ENCODE measurements around the gene COA7.

The COA7 gene

GRCh38 chr1:52669696-52670095, 28.5 kb downstream of the COA7 start:
- peak; percentile 56 for DNase-seq (ENCODE audit: low read depth in 2 of 2)

- DNase-seq (ENCODE audit: low read depth in 2 of 2) = no peak
Measured at GRCh38 chr1:52668711-52669110, 29.4 kb downstream of the COA7 start.

DNA sequence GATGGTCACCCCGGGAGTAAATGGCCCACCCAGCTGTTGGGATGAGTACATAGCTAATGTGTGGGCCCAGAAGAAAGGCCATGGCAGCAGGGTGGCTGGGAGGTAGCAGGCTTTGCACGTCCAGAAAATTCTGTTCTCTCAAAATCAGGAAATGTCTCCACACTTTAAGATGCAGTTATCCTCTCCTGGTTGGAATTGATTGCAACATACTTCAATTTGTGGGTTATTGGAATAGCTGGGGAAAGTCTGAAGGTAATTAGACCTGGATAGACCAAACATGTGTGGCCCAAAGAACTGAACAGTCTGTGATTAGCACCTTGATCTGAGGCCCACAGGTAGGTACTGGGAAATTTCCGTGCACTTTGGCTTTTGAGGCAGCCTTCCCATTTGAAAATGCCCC, 30.2 kb downstream of the COA7 start:
- no peak for DNase-seq (ENCODE audit: low read depth in 2 of 2)

DNA sequence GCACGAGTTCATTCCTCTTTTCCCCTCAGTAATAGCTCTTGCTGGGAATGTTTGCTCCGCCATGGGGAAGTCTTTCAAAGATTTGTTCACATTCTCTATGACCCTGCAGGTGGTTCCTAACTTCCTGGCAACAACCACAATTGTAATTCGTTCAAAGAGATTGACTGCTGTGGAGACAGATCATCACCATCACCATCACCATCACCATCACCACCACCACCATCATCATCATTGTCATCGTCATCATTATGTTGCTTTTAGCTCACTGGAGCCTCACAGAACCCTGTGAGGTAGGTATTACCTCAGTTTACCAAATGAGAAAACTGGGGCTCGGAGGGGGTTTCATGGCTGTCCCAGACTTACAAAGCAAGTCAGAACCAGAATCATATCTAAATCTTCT, 30.9 kb downstream of the COA7 start:
- no peak for DNase-seq (ENCODE audit: low read depth in 2 of 2)

- no peak for DNase-seq (ENCODE audit: low read depth in 2 of 2)
Measured at GRCh38 chr1:52665006-52665941, 32.9 kb downstream of the COA7 start.

GRCh38 chr1:52663716-52664115, 34.4 kb downstream of the COA7 start:
- DNase-seq (ENCODE audit: low read depth in 2 of 2) = no peak

DNA sequence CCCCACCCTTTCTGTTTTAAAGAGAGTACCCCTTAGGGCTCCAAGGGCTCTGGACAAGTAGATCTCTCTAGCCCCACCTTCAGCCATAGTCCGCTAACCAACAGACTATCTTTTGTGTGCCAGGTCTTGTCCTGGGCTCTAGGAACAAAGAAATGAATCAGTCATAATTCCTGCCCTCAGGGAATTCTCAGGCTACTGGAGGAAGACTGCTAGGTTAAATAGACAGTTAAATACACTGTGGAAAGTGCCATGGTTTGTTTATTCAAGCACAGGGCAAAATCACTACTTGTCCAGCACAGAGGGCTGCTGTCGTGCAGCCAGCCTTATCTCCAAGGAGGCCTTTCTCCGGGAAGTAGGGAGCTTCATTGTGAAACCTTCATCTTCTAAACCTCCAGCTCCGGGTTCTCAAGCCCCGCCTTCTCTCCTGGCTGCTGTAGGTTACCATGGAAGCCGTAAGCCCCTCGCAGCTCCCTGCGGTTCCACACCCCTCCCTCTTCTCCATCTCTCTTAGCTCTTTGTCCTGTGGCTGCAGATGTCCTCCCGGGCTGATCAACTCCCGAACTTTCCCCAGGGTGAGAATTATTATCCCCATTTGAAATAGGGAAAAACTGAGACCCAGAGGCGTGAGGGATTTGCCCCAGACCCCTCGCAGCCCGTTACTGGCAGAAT, 35.4 kb downstream of the COA7 start:
- no peak for DNase-seq (ENCODE audit: low read depth in 2 of 2)

DNA sequence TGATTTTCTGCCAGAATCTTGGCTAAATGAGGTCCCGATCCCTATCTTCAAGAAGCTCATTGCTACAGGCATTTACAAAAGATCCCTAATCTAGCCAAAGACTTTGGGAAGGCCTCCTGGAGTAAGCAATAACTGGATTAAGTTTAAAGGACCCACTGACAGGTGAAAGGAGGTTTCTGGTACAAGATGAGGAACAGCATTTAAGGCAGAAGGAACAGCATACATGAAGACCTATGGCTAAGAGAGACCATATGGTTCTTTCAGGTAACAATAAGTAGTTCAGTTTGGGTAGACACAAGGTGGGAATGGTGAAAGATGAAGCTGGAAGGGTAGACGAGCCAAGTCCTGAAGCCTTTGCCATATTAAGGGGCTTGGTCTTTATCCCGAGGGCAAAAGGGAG, 37.3 kb downstream of the COA7 start:
- no peak for DNase-seq (ENCODE audit: low read depth in 2 of 2)

- no peak for DNase-seq (ENCODE audit: low read depth in 2 of 2)
Measured at GRCh38 chr1:52659851-52660596, 38.1 kb downstream of the COA7 start.

DNA sequence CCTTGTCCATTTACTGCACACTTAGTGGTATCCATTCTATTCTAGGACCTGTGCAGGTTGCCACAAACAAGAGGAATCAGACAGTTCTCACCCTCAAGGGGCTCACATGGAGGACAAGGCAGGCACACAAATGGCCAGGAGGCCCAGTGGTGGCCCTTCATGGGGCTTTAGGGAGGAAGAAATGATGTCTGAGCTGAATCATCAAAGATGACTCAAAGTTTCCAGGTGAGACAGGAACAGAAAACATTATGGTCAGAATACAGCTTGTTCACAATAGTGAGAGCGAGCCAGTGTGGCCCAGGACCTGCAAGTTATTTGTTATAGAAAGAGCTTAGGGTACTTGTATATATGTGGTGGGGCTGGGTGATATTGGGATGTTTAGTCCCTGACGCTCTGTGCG, 38.8 kb downstream of the COA7 start:
- no peak for DNase-seq (ENCODE audit: low read depth in 2 of 2)

GRCh38 chr1:52658795-52659194, 39.4 kb downstream of the COA7 start:
- no peak for DNase-seq (ENCODE audit: low read depth in 2 of 2)

DNA sequence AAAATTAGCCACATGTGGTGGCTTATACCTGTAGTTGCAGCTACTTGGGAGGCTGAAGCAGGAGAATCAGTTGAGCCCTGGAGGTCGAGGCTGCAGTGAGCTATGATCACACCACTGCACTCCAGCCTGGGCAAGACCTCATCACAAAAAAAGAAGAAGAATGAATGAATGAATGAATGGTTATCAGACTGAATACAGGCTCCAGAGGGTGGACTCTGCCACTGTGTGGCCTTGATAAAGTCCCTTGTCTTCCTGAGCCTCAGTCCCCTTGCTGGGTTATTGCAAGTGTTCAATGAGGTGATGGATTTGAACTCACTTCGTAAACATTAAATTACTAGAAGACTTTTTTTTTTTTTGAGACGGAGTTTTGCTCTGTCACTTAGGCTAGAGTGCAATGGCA, 40.4 kb downstream of the COA7 start:
- DNase-seq (ENCODE audit: low read depth in 2 of 2) = no peak

- no peak for DNase-seq (ENCODE audit: low read depth in 2 of 2)
Measured at GRCh38 chr1:52654063-52654462, 44.1 kb downstream of the COA7 start.

DNA sequence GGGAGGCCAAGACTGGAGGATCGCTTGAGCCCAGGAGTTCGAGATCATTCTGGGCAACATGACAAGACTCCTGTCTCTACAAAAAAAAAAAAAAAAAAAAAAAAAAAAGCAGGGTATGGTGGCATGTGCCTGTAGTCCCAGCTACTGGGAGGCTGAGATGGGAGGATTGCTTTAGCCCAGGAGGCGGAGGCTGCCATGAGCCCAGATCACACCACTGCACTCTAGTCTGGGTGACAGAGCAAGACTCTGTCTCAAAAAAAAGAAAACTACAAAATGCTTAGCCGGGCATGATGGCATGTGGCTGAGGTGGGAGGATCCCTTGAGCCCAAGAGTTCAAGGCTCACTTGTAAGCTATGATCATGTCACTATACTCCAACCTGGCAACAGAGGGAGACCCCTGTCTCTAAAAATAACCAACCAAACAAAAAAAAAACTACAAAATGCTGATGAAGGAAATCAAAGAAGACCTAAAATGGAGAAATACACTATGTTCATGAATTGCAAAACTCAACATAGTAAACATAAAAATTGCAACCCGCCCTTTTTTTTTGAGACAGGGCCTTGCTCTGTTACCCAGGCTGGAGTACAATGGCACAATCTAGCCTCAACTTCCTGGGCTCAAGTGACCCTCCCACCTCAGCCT, 44.8 kb downstream of the COA7 start:
- DNase-seq (ENCODE audit: low read depth in 2 of 2) = no peak

DNA sequence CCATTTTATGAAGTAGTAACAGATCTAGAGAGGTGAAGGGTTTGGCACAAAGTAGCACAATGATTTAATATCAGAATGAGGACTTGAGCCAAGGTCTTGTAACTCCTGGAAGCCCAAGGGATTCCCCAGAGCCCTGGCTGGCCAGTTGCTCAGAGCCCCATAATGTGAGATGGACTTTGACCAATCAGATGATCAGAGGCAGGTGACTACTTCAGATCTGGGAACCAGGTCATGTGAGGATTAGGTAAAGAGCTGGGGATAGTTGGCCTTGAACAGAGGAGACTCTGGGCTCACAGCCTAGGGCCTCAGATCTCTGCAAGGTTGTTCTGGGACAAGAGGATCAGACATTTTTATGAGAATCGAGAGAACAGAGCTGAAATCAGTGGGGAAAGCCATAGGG, 46.2 kb downstream of the COA7 start:
- DNase-seq (ENCODE audit: low read depth in 2 of 2) = no peak

- no peak for DNase-seq (ENCODE audit: low read depth in 2 of 2)
Measured at GRCh38 chr1:52645261-52645660, 52.9 kb downstream of the COA7 start.

DNA sequence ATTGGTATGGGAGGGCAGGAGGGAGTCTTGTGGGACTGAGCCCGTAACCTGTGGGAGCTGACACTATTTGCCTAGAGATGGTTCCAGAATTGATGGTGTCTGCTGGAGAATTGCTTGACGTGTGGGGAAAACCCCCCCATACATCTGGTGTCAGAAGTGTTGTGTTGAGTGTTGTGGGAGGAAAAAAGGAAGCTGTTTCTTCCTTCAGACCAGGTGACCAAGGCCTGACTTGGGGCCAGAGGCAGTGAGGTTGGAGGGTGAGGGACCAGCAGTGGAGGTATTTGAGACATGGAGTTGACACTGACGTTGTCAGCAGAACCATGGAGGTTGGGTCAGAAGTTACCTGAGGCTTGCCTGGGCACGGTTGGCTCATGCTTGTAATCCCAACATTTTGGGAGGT, 56.8 kb downstream of the COA7 start:
- DNase-seq (ENCODE audit: low read depth in 2 of 2) = no peak

DNA sequence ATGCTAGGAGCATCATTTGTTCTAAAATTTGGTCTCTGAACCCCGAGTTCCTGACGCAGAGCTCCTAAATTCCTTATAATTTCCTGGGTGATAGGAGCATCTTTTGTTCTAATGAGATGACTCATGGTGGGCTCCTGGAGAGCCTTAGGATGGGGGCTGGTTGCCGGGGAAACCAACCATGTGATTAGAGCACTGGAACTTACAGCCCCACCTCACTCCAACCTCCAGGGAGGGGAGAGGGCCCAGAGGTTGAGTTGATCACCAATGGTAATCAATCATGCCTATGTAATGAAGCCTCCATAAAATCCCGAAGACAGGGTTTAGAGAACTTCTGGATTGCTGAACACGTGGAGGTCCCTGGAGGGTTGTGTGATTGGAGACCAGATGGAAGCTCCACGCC, 57.5 kb downstream of the COA7 start:
- DNase-seq (ENCODE audit: low read depth in 2 of 2) = no peak

DNA sequence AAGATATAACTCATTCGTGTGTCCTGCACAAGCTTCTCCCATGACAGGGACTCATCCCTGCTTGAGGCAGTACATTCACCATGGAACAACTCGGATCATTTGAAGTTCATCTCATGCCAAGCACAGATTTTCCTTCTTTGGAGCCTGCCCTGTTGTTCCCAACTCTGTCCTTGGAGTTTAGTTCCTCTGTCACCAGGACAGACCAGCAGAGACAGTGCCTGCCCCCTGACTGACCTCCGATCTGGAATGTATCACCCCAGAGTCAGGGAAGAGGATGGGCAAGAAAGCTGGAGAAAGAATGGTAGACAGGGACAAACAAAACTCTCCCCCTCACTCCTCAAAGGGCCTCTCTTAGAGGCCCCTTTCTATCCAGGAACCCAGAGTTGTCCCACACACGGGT, 60.2 kb downstream of the COA7 start:
- DNase-seq (ENCODE audit: low read depth in 2 of 2) = no peak

DNA sequence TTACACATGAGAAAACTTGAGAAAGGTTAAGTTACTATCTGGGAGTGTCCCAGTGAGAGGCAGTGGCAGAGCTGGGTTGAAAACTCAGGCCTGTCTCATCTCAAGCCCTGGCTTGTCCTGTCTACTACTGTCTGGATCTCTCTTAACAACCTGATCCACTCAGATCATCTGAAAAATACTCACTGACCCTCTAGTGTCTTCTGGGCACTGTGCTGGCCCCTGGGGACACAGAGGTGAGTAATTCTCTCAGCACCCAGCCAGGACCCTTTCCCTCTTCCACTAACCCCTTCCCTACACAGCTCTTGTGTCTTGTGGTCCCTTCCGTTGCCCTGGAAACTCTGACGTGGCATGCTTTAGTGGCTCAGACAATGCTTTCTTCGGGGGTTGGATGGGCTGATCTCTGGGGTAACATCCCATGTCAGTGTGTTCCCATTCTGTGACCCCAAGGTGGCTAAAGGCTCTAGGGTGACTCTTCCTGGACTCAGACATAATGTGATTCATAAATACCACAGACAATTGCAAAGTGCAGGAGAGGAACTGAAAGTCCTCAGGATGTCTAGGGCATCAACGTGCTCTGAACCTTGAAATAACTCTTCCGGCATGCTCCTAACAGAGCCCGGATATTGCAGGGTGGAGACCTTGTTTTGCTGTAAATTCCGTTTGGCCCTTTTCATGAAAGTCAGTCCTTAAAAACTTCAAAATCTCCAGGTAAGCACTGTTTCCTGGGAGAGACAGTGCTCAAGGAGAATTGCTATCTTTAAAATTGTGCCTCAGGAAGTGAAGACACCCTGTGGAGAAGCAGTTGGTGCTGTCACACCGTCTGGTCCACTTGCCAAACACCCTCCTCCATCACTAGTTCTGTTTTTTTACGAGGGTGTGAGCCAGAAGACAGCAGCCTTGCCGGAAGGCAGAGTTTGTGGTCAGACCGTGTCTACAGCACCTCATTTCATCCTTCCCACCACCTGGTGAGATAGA, 61.1 kb downstream of the COA7 start:
- no peak for DNase-seq (ENCODE audit: low read depth in 2 of 2)
